ENCODE results near the gene ZNF621. TPM values are rescaled to one million over a fixed set of nuclear protein-coding genes. Genes with fewer than 3 reads are reported as not detected.
A peak's percentile ranks its signal among the peaks of the same experiment; 100 is the strongest.
"Not testable (repeated sequence)": the region's sequence is repeated elsewhere in the genome, so short reads cannot be mapped to it uniquely, and the experiment has no call there.

The ZNF621 gene
- total and polyA plus RNA-seq, 2 experiments from 2014 or later: 5.9 to 14.7 TPM

GRCh38 chr3:40546816-40547215, 22.1 kb downstream of the ZNF621 start:
- WGBS (ENCODE audit: low lambda C conversion rate, missing lambda C conversion rate): 25% methylated on average over 1 of the region's 1 CpG
- Histone ChIP-seq H3K27ac (no peak overlapping the region), H3K4me3 (no peak overlapping the region), H2AFZ (no peak overlapping the region), H3K36me3 (replicated peaks; ENCODE audit: insufficient read depth, low read depth) (no peaks in the 10 kb centered on the region), H4K20me1 (ENCODE audit: insufficient read depth, poor library complexity, severe bottlenecking) (no peaks in the 10 kb centered on the region), H3K79me2 (no peaks in the 10 kb centered on the region), H3K9me3 (ENCODE audit: low read depth) (no peaks in the 10 kb centered on the region), H3K9me2 (replicated peaks; ENCODE audit: insufficient read depth) (no peaks in the 10 kb centered on the region), H3K27me3 (no peaks in the 10 kb centered on the region), H3K4me1 (ENCODE audit: insufficient read depth) (no peaks in the 10 kb centered on the region), H3K4me2 (no peak overlapping the region)
- no peak for TF ChIP-seq EZH2phosphoT487 (IDR thresholded peaks at IDR 0.05; ENCODE audit: low read depth, severe bottlenecking, unreplicated experiment)
- TF ChIP-seq, protein P1, sequence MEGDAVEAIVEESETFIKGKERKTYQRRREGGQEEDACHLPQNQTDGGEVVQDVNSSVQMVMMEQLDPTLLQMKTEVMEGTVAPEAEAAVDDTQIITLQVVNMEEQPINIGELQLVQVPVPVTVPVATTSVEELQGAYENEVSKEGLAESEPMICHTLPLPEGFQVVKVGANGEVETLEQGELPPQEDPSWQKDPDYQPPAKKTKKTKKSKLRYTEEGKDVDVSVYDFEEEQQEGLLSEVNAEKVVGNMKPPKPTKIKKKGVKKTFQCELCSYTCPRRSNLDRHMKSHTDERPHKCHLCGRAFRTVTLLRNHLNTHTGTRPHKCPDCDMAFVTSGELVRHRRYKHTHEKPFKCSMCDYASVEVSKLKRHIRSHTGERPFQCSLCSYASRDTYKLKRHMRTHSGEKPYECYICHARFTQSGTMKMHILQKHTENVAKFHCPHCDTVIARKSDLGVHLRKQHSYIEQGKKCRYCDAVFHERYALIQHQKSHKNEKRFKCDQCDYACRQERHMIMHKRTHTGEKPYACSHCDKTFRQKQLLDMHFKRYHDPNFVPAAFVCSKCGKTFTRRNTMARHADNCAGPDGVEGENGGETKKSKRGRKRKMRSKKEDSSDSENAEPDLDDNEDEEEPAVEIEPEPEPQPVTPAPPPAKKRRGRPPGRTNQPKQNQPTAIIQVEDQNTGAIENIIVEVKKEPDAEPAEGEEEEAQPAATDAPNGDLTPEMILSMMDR (IDR thresholded peaks at IDR 0.05; ENCODE audit: poor library complexity): no peak
- no peak for TF ChIP-seq EZH2 (IDR thresholded peaks at IDR 0.05; ENCODE audit: borderline replicate concordance)
- DNase-seq (ENCODE audit: low spot score): peak; percentile 59

DNA sequence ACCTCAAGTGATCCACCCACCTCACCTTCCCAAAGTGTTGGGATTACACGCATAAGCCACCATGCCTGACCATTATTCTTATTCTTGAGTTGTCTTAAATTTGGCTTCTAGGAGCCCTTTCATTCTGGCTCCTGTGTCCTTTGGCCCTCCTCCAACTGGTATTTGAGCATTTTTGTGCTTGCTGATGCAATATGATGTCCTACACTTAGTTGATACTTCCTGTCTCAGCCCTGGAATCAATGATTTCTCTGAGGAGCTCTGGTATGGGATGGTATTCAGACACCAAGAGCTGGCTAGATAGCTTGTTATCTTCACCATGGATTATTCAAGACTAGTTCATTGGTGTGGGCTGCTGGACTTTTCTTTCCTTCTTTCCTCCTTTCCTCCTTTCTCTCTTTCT, 25.4 kb downstream of the ZNF621 start:
- Histone ChIP-seq H3K4me2 (no peak overlapping the region), H2AFZ (no peak overlapping the region), H3K9me2 (replicated peaks; ENCODE audit: insufficient read depth) (no peaks in the 10 kb centered on the region), H3K9me3 (ENCODE audit: low read depth) (no peaks in the 10 kb centered on the region), H3K4me3 (no peak overlapping the region), H3K36me3 (replicated peaks; ENCODE audit: insufficient read depth, low read depth) (no peaks in the 10 kb centered on the region), H3K79me2 (no peaks in the 10 kb centered on the region), H3K27ac (no peak overlapping the region), H3K27me3 (no peaks in the 10 kb centered on the region), H4K20me1 (ENCODE audit: insufficient read depth, poor library complexity, severe bottlenecking) (no peaks in the 10 kb centered on the region), H3K4me1 (ENCODE audit: insufficient read depth) (no peaks in the 10 kb centered on the region)
- TF ChIP-seq EZH2 (IDR thresholded peaks at IDR 0.05; ENCODE audit: borderline replicate concordance) (no peak), EZH2phosphoT487 (IDR thresholded peaks at IDR 0.05; ENCODE audit: low read depth, severe bottlenecking, unreplicated experiment) (no peak)
- TF ChIP-seq, protein P1 (IDR thresholded peaks at IDR 0.05; ENCODE audit: poor library complexity): no peak
- no peak for DNase-seq (ENCODE audit: low spot score)
- whole genome bisulfite sequencing (ENCODE audit: low lambda C conversion rate, missing lambda C conversion rate): 95% methylated on average over 1 of the region's 1 CpG

GRCh38 chr3:40557575-40558161, 32.9 kb downstream of the ZNF621 start:
- Histone ChIP-seq H3K27ac (no peak overlapping the region), H3K9me2 (replicated peaks; ENCODE audit: insufficient read depth) (no peaks in the 10 kb centered on the region), H3K36me3 (replicated peaks; ENCODE audit: insufficient read depth, low read depth) (no peaks in the 10 kb centered on the region), H3K27me3 (no peaks in the 10 kb centered on the region), H4K20me1 (ENCODE audit: insufficient read depth, poor library complexity, severe bottlenecking) (no peaks in the 10 kb centered on the region), H3K4me3 (no peak overlapping the region), H3K4me1 (ENCODE audit: insufficient read depth) (no peaks in the 10 kb centered on the region), H3K79me2 (no peaks in the 10 kb centered on the region), H3K4me2 (no peak overlapping the region), H2AFZ (no peak overlapping the region), H3K9me3 (ENCODE audit: low read depth) (no peaks in the 10 kb centered on the region)
- WGBS (ENCODE audit: low lambda C conversion rate, missing lambda C conversion rate): 66% methylated on average over 7 of the region's 7 CpGs
- DNase-seq (ENCODE audit: low spot score): no peak
- TF ChIP-seq EZH2phosphoT487 (IDR thresholded peaks at IDR 0.05; ENCODE audit: low read depth, severe bottlenecking, unreplicated experiment) (no peak), EZH2 (IDR thresholded peaks at IDR 0.05; ENCODE audit: borderline replicate concordance) (no peak)
- TF ChIP-seq, protein P1 (IDR thresholded peaks at IDR 0.05; ENCODE audit: poor library complexity): no peak

DNA sequence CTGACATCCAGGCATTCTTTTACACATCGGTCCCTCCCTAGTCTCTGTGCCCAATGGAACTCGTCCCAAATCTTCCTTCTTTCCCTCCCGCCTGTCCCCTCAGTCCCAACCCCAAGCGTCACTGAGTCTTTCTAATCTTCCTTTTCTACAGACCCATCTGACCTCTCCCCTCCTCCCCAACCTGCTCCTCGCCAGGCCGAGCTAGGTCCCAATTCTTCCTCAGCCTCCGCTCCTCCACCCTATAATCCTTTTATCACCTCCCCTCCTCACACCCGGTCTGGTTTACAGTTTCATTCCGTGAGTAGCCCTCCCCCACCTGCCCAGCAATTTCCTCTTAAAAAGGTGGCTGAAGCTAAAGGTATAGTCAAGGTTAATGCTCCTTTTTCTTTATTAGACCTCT, 37.7 kb downstream of the ZNF621 start:
- H3K27me3 ChIP-seq; H2AFZ ChIP-seq; H3K27ac ChIP-seq; H3K79me2 ChIP-seq; H3K36me3 ChIP-seq (replicated peaks; ENCODE audit: insufficient read depth, low read depth); H3K4me3 ChIP-seq; DNase-seq (ENCODE audit: low spot score); H3K9me2 ChIP-seq (replicated peaks; ENCODE audit: insufficient read depth); H3K4me2 ChIP-seq; H4K20me1 ChIP-seq (ENCODE audit: insufficient read depth, poor library complexity, severe bottlenecking); H3K9me3 ChIP-seq (ENCODE audit: low read depth); H3K4me1 ChIP-seq (ENCODE audit: insufficient read depth): not testable (repeated sequence)
- WGBS (ENCODE audit: low lambda C conversion rate, missing lambda C conversion rate): 74% methylated on average over 9 of the region's 9 CpGs

DNA sequence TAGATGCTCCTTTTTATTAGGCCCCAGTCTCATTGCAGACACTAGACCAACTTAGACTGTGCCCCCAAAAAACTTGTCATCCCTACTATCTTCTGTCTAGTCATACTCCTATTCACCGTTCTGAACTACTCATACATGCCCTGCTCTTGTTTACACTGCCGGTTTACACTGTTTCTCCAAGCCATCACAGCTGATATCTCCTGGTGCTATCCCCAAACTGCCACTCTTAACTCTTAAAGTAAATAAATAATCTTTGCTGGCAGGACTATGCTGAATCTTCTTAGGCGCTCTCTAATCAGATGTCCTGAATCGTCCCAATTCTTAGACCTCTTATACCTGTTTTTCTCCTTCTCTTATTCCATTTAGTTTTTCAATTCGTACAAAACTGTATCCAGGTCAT, 40.9 kb downstream of the ZNF621 start:
- WGBS (ENCODE audit: low lambda C conversion rate, missing lambda C conversion rate): 62% methylated on average over 5 of the region's 5 CpGs

More for the DNA sequence above, 40.9 kb downstream of the ZNF621 start:
- H3K27me3 ChIP-seq; H3K79me2 ChIP-seq; H3K9me3 ChIP-seq (ENCODE audit: low read depth); H4K20me1 ChIP-seq (ENCODE audit: insufficient read depth, poor library complexity, severe bottlenecking); DNase-seq (ENCODE audit: low spot score); H3K4me3 ChIP-seq; H3K9me2 ChIP-seq (replicated peaks; ENCODE audit: insufficient read depth); H2AFZ ChIP-seq; H3K4me2 ChIP-seq; H3K36me3 ChIP-seq (replicated peaks; ENCODE audit: insufficient read depth, low read depth); H3K4me1 ChIP-seq (ENCODE audit: insufficient read depth); H3K27ac ChIP-seq: not testable (repeated sequence)

Measured in hepatocyte (in vitro differentiated cells).